ENCODE results near the gene TNS1.

TNS1 gene

DNA sequence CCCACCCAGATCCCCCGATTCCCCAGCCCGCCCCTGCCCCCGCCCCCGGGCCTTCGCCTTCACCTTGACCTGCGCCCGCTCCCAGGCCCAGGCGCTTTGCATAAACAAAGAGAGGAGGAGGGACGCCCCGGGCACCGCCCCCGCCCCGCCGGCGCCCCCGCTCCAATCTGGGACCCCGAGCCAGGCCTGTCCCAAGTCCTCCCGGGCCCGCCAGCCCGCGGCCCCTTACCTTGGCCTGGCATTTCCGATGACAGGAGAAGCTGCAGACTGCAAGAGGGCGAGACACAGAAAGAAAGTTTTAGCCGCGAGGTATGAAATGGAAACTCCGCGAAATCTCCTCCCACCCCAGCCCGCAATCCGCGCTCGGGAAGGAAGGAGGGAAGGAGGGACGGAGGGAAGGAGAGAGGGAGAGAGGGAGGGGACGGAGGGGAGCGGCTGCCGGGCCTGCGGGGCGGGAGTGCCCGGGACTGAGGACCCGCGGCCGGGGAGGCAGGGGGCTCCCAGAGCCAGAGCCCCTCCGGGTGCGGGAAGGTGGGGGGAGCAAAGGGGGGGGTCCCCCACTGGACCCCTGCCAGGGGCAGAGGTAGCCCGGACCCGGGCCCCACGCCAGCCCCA is 24.2 kb downstream of the TNS1 start:
- DNase-seq = no peak

DNA sequence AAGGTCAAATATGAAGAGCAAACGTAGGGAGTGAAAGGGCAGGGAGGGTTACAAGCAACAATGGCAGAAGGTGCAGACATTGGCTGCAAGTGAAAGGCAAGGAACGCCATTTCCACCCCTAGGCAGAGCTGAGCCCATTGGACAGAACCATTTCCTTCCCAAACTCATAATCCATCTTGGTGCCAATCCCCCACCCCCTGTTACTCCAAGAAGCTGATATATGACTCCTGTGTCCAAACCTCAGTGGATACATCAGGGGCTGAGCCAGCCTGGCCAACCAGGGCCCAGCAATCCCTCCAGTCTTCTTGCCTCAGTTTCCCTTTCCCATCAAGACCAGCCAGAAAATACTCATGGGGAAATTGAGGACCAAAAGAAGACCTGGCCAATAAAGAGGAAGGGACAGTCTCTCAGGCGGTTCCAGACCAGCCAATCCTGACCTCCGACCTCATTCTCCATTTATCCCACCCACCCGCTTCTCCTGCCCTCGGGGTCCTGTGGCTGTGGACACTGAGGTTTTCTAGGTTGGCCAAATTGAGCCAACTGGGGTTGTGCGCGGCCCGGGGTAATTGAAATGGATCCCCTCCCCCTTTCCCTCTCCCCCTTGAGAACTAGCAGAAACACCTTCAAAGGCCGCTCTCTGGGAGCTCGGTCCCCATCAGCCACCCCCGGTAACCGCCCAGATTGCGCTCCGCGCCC is 24.8 kb downstream of the TNS1 start:
- no peak for DNase-seq

DNA sequence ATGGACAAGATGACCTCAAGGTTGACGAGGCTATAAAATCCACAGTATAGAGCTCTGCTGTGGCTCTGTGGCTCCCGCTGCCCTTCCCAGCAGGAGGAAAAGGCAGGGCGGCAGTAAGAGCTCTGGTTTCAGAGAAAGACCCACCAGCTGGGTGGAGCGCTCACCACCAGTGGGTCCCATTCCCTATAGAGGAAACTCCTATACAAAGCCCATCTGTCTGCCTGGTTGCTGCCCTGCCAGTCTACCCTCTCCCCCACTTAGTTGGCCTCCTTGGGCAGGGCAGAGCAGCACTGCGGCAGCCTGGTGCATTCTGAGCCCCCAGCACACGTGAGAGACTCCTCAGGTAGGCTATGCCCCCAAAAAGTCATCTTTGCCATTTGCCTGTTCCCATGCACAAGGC is 26.5 kb downstream of the TNS1 start:
- DNase-seq = no peak

- DNase-seq = no peak
Observed at GRCh38 chr2:217975626-217976025, 27.2 kb downstream of the TNS1 start.

DNA sequence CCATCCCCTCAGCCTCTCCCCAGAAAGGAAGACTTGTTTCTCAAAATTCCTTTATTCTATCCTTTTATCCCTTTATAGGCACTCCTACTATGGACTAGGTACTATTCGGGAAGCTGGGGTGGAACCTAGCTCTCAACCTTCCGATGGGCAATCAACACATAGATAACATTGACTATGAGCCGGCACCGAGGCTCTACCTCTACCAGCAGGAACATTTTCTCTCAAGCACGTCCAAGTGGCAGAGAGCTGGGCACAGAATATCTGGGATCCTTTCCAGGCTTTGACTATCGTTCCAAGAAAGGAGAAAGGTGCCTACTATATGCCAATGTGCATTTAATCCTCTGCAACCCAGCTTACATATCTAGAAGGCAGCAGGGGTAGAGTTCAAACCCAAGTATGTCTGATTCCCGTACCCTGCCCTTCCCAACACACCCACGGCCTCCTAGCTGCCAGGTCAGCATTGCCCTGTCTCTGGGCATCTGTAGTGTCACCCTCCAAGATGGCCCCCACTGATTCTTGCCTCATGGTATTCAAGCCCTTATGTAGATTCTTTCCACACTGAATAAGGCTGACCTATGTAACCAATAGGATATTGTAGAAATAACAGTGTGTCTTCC is 28.3 kb downstream of the TNS1 start:
- no peak for DNase-seq

- DNase-seq = no peak
Observed at GRCh38 chr2:217973008-217973787, 29.6 kb downstream of the TNS1 start.

GRCh38 chr2:217972490-217972889 is 30.3 kb downstream of the TNS1 start:
- DNase-seq = no peak

DNA sequence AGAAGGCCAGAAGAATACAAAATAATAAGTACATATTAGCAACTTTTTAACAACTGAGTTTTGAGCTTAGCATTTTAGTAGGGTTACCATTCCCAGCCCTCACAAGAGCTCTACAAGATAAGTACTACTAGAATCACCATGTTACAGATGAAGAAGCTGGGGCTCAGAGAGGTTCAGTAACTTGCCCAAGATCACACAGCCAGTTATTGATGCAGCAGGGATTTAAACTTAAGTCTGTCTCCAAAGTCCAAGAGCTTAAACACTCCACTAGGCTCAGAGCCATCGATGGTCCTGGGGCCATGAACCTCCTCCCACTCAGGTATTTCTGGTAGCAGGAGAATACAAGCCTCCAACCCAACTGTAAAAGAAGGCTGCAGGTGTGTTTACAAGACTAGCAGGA is 30.8 kb downstream of the TNS1 start:
- no peak for DNase-seq

GRCh38 chr2:217971166-217971565 is 31.6 kb downstream of the TNS1 start:
- DNase-seq = no peak

GRCh38 chr2:217970206-217970605 is 32.6 kb downstream of the TNS1 start:
- DNase-seq = no peak

DNA sequence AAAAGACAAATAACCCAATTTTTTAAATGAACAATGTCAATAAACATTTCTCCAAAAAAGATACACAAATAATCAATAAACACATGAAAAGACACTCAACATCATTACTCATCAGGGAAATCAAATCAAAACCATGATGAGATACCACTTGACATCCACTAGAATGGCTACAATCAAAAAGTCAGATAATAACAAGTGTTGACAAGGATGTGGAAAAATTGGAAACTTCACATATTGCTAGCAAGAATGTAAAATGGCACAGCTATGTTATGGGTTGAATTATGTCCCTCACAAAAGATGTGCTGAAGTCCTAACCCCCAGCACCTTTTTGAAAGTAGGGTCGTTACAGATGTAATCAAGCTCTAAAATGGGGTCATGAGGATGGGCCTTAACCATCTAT is 33.2 kb downstream of the TNS1 start:
- no peak for DNase-seq

- DNase-seq = no peak
Observed at GRCh38 chr2:217968023-217968422, 34.8 kb downstream of the TNS1 start.

- no peak for DNase-seq
Observed at GRCh38 chr2:217966423-217967070, 36.2 kb downstream of the TNS1 start.

GRCh38 chr2:217964275-217965161 is 38.3 kb downstream of the TNS1 start:
- no peak for DNase-seq

DNA sequence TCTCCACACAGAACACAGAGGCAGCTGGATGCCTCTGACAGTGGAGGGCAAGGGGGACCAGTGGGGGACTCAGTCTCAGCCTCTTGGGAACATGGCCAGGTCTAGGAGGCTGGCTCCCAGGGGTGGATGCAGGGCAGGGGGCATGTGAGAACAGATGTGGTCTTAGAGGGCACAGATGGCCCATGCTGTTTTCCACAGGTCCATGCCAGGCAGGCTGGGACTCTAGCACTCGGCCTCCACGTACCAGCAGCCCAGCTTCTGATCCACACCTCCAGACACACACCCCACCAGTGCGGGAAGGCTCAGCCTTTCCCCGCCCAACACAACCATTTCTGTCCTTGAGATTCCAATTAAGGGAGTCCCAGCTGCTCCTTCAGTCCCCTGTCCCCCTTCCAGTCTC is 42.4 kb downstream of the TNS1 start:
- DNase-seq = no peak

DNA sequence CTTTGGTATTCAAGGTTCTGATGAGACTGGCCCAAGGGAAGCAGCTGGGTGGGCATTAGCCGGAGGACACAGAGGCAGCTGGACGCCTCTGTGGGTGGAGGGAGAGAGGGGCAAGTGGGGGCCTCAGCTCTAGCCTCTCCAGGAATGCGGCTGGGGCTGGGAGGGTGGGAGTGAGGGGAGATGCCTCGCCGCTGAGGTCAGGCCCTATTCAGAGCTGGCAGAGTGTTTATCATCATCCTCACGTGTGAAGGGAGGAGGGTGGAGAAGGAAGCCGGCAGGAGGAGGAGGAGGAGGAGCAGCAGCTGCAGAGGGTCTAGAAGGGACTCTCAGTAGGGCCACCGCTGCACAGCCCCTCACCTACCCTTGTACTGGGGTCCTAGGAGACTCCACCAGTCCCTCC is 43.1 kb downstream of the TNS1 start:
- DNase-seq = no peak

DNA sequence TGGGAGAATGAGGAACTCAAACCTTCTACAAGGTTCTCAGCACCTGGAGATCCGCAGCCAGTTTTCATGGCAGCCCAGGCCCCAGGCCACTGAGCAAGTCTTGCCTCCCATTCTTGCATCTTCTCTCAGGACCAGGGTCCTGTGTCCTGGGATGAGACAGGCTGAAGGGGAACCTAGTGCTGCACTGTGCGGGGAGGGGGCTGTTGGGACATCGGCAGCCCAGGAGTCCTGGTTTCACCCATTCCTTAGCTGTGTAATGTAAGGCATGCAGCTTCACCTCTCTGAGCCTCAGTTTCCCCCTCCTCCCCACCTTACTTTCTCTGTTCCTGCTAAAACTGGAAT is 43.9 kb downstream of the TNS1 start:
- DNase-seq = no peak

DNA sequence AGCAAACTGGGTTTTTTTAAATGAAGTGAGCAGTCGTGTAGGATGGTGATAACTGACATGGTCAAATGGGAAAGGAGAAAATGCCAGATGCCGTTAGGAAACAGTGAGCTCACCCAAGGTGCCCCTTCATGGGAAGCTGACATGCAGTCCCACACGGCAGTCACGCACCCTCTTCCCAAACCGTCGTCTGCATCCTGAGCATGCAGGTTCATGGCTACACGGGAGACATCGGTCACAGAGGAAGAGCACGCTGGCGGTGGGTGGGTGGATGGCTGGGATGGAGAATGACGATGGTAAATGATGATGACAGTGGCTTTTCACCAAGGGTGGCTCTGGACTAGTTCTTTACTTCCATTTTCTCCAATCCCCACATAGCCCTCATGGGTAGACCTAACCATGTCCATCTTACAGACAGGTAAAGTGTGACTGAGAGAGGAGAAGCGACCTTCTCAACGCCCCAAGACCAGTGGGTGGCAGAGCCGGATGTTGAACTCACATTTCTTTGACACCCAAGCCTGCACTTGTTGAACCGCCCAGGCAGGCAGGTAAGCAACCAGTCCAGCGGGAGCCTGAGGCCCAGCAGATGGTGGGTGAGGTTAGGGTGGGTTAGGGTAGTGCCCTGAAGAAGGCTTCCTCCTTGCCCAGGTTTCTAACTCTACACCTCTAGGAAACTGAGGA is 44.5 kb downstream of the TNS1 start:
- no peak for DNase-seq

DNA sequence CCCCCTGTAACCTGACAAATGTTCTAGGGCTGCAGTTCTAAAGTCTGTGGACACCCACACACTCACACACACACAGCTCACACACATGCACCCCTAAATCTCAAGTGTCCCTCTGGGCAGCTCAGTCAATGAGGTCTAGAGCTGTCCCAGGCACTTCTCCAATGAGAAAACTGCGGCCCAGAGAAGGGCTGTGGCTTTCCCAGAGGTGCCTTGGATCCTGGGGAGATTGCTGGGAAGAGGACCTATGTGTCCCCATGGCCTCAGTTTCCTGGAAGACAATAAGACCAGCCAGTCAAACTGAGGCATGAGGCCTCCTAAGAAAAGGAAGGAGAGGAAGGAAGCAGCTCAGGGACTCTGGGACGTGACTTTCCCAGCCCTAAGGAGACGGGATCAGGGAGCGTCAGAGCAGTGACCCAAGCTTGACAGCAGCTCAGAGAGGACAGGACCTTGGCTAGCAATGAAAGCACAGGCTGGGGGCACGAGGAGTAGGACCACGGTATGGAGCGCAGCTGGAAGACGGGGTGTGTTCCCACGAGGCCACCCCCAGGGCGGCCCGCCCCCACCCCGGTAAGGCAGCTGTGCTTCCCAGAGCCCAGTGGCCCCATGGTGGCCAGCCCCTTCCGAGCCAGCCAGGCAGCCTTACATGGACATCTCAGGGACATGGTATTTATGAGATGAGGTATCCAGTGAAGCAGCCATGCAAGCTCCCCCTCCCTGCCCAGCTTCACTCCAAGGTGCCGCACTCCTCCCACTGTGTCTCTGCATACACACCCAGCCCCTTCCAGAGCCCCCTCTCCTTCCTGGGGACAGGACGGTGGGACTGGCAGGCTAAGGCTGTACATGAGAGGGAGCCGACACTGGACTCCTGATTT is 46.0 kb downstream of the TNS1 start:
- no peak for DNase-seq

- DNase-seq = no peak
Observed at GRCh38 chr2:217955881-217956493, 46.8 kb downstream of the TNS1 start.

All from T1000 (cell line).